HepG2 (cell line): ENCODE results near the gene ITGA6. TPM values are rescaled to one million over a fixed set of nuclear protein-coding genes. Genes with fewer than 3 reads are reported as not detected.
A peak's percentile ranks its signal among the peaks of the same experiment; 100 is the strongest.

ENCODE experiments used
- AKAP8 ChIP-seq: sonication (generic); formaldehyde crosslinking; IDR thresholded peaks from 2 replicates; pipeline ENCODE4 v1.5.1; 2020; ENCODE audit warnings: mild to moderate bottlenecking, missing genetic modification reagents
- CERS6 ChIP-seq: sonication (generic); formaldehyde crosslinking; IDR thresholded peaks from 2 replicates; pipeline ENCODE4 v1.5.0; 2020; ENCODE audit warnings: missing genetic modification reagents
- GPBP1L1 ChIP-seq: sonication (generic); formaldehyde crosslinking; IDR thresholded peaks from 2 replicates; pipeline ENCODE4 v1.5.0; 2020; ENCODE audit warnings: mild to moderate bottlenecking, missing genetic modification reagents
- KDM5B ChIP-seq: sonication (generic); formaldehyde crosslinking; IDR thresholded peaks from 2 replicates; pipeline ENCODE4 v1.4.0; 2020; ENCODE audit warnings: missing genetic modification reagents, mild to moderate bottlenecking, borderline replicate concordance
- MXD4 ChIP-seq: IDR thresholded peaks from 2 replicates; pipeline ENCODE4 v1.6.1; 2016; ENCODE audit warnings: mild to moderate bottlenecking, missing biosample characterization, missing genetic modification reagents
- NFIC ChIP-seq: IDR thresholded peaks from 2 replicates; pipeline ENCODE4 v1.6.1; 2012; ENCODE audit warnings: mild to moderate bottlenecking, low read length, inconsistent platforms
- POGZ ChIP-seq: sonication (generic); formaldehyde crosslinking; IDR thresholded peaks from 2 replicates; pipeline ENCODE4 v1.4.0; 2020; ENCODE audit warnings: mild to moderate bottlenecking, missing genetic modification reagents
- POLR2AphosphoS2 ChIP-seq: IDR thresholded peaks from 2 replicates; pipeline ENCODE4 v1.6.1; 2011; ENCODE audit warnings: low read depth, low read length, improper control_type of control experiment
- RARA ChIP-seq: IDR thresholded peaks from 2 replicates; pipeline ENCODE4 v1.6.1; 2016; ENCODE audit warnings: missing genetic modification reagents, missing compliant biosample characterization
- ZBTB39 ChIP-seq: sonication (generic); formaldehyde crosslinking; IDR thresholded peaks from 2 replicates; pipeline ENCODE4 v1.5.0; 2020; ENCODE audit warnings: missing genetic modification reagents
- ZHX2 ChIP-seq, 2 experiments: sonication (generic) in 1 of 2; formaldehyde crosslinking in 1 of 2; IDR thresholded peaks; 2 replicates each; pipeline versions ENCODE4 v1.6.1 to v1.9.0; 2014 to 2022; ENCODE audit warnings: antibody characterized with exemption in 1 of 2, borderline replicate concordance in 1 of 2, inconsistent platforms in 1 of 2, low read depth in 1 of 2, missing genetic modification reagents in 1 of 2
- ZNF124 ChIP-seq: sonication (generic); formaldehyde crosslinking; IDR thresholded peaks from 2 replicates; pipeline ENCODE4 v1.4.0; 2020; ENCODE audit warnings: missing genetic modification reagents
- ZNF263 ChIP-seq: sonication (generic); formaldehyde crosslinking; IDR thresholded peaks from 2 replicates; pipeline ENCODE4 v1.4.0; 2020; ENCODE audit warnings: missing genetic modification reagents
- ZNF639 ChIP-seq: conservative IDR thresholded peaks from 2 replicates; pipeline ENCODE4 v1.6.1; 2018; ENCODE audit warnings: missing genetic modification reagents
- ZNF709 ChIP-seq: sonication (generic); formaldehyde crosslinking; IDR thresholded peaks from 2 replicates; pipeline ENCODE4 v1.5.0; 2020; ENCODE audit warnings: mild to moderate bottlenecking, missing genetic modification reagents
- polyA plus RNA-seq, 8 experiments: library from polyadenylated mRNA; depleted of rRNA in 3 of 8; stranded (reverse) in 7 of 8; unstranded in 1 of 8; fragments of >200 nt; fragmentation: Illumina TruSeq in 4 of 8; extraction: Trizol in 4 of 8; gene quantifications; 2 replicates each; pipeline versions ENCODE4 v1.2.1 to v1.2.3, GENCODE V29; 2011 to 2016; ENCODE audit warnings: low read depth in 4 of 8, missing spikeins in 1 of 8, mixed read lengths in 1 of 8; ENCODE audit not compliant: insufficient read depth in 1 of 8
- total RNA-seq, 5 experiments: library from RNA; depleted of rRNA; stranded (reverse); fragments of >200 nt; fragmentation: Illumina TruSeq; extraction: Trizol; gene quantifications; 2 replicates each; pipeline ENCODE4 v1.2.3, GENCODE V29; 2016; ENCODE audit warnings: low read depth in 1 of 5

ITGA6 gene
- total and polyA plus RNA-seq, 2 of the 13 experiments (the other 11 are each of a cell fraction or from before 2014, with no cell fraction given): 24.0 to 92.5 TPM

- TF ChIP-seq CERS6 (CRISPR knock-in tag) (no peak), ZNF709 (CRISPR knock-in tag) (no peak), RARA (CRISPR knock-in tag) (no peak), MXD4 (CRISPR knock-in tag) (peak; percentile 46; the same call in 1 of the 2 replicates), GPBP1L1 (CRISPR knock-in tag) (no peak), ZHX2 (IDR thresholded peaks at IDR 0.05; ENCODE audit: low read depth) (0 out of 2 replicates have a peak, but pooled peaks have one; percentile 11), ZHX2 (CRISPR knock-in tag; IDR thresholded peaks at IDR 0.05; ENCODE audit: borderline replicate concordance) (no peak; the same call in 1 of the 2 replicates), ZNF124 (CRISPR knock-in tag) (no peak), ZBTB39 (CRISPR knock-in tag) (no peak), POGZ (no peak), POLR2AphosphoS2 (no peak), ZNF263 (CRISPR knock-in tag) (0 out of 2 replicates have a peak, but pooled peaks have one; percentile 6), ZNF639 (no peak; the same call in 1 of the 2 replicates), KDM5B (CRISPR knock-in tag) (no peak), NFIC (no peak), AKAP8 (CRISPR knock-in tag) (no peak)
Observed at GRCh38 chr2:172427990-172428831, 825 bp downstream of the ITGA6 start (continued).
